MM.1S (cell line): ENCODE measurements around the gene TPPP2.

Experiments
- DNase-seq: peaks from one replicate; pipeline ENCODE4 v3.0.0-alpha.2; 2015
- H2AFZ ChIP-seq: fragments of 300-600 bp; sonication (generic); 2 replicates; pipeline ENCODE4 v1.6.0; 2016; ENCODE audit warnings: antibody characterized with exemption, low read length
- H3F3A ChIP-seq: fragments of 300-600 bp; sonication (generic); 2 replicates; pipeline ENCODE4 v1.6.1; 2016; ENCODE audit warnings: mild to moderate bottlenecking, antibody characterized with exemption, low read length, moderate library complexity, mixed read lengths; ENCODE audit not compliant: insufficient read depth
- H3K27ac ChIP-seq: fragments of 300-600 bp; sonication (generic); 2 replicates; pipeline ENCODE4 v1.5.1; 2016; ENCODE audit warnings: mild to moderate bottlenecking, low read length
- H3K27me3 ChIP-seq: fragments of 300-600 bp; sonication (generic); replicated peaks from 2 replicates; pipeline ENCODE4 v1.6.0; 2016; ENCODE audit warnings: low read length; ENCODE audit not compliant: insufficient read depth
- H3K36me3 ChIP-seq: fragments of 300-600 bp; sonication (generic); replicated peaks from 2 replicates; pipeline ENCODE4 v1.6.1; 2016; ENCODE audit warnings: mild to moderate bottlenecking, low read length, mixed read lengths; ENCODE audit not compliant: insufficient read depth
- H3K4me1 ChIP-seq: fragments of 300-600 bp; sonication (generic); 2 replicates; pipeline ENCODE4 v1.6.1; 2016; ENCODE audit warnings: low read length, mixed read lengths
- H3K4me2 ChIP-seq: fragments of 300-600 bp; sonication (generic); 2 replicates; pipeline ENCODE4 v1.6.0; 2016; ENCODE audit warnings: low read depth, low read length
- H3K4me3 ChIP-seq: fragments of 300-600 bp; sonication (generic); 2 replicates; pipeline ENCODE4 v1.5.1; 2016; ENCODE audit warnings: low read length, mixed read lengths
- H3K79me2 ChIP-seq: fragments of 300-600 bp; sonication (generic); 2 replicates; pipeline ENCODE4 v1.6.1; 2016; ENCODE audit warnings: mixed run types, low read length, mixed read lengths
- H3K9ac ChIP-seq: fragments of 300-600 bp; sonication (generic); 2 replicates; pipeline ENCODE4 v1.6.1; 2016; ENCODE audit warnings: low read length, mixed read lengths
- H3K9me2 ChIP-seq: fragments of 300-600 bp; sonication (generic); replicated peaks from 2 replicates; pipeline ENCODE4 v1.6.1; 2016; ENCODE audit warnings: mild to moderate bottlenecking, low read length, mixed read lengths; ENCODE audit not compliant: insufficient read depth
- H3K9me3 ChIP-seq: fragments of 300-600 bp; sonication (generic); replicated peaks from 2 replicates; pipeline ENCODE4 v1.6.1; 2016; ENCODE audit warnings: mild to moderate bottlenecking, low read length, mixed read lengths; ENCODE audit not compliant: insufficient read depth
- H4K20me1 ChIP-seq: fragments of 300-600 bp; sonication (generic); 2 replicates; pipeline ENCODE4 v1.6.1; 2016; ENCODE audit warnings: mild to moderate bottlenecking, low read length, moderate library complexity, mixed read lengths; ENCODE audit not compliant: insufficient read depth
- EZH2 ChIP-seq: fragments of 300-600 bp; sonication (generic); optimal IDR thresholded peaks from 2 replicates; pipeline ENCODE3; 2017; ENCODE audit warnings: low read depth, mild to moderate bottlenecking, antibody characterized with exemption, low read length, mixed read lengths
- EZH2phosphoT487 ChIP-seq: fragments of 300-600 bp; sonication (generic); IDR thresholded peaks from 2 replicates; pipeline ENCODE4 v1.6.1; 2018; ENCODE audit warnings: antibody characterized with exemption, low read length
- TF ChIP-seq, protein P1 (sequence below): fragments of 300-600 bp; sonication (generic); IDR thresholded peaks from 2 replicates; pipeline ENCODE4 v1.5.1; 2016; ENCODE audit warnings: antibody characterized with exemption, low read length, mixed read lengths

Gene TPPP2

DNA sequence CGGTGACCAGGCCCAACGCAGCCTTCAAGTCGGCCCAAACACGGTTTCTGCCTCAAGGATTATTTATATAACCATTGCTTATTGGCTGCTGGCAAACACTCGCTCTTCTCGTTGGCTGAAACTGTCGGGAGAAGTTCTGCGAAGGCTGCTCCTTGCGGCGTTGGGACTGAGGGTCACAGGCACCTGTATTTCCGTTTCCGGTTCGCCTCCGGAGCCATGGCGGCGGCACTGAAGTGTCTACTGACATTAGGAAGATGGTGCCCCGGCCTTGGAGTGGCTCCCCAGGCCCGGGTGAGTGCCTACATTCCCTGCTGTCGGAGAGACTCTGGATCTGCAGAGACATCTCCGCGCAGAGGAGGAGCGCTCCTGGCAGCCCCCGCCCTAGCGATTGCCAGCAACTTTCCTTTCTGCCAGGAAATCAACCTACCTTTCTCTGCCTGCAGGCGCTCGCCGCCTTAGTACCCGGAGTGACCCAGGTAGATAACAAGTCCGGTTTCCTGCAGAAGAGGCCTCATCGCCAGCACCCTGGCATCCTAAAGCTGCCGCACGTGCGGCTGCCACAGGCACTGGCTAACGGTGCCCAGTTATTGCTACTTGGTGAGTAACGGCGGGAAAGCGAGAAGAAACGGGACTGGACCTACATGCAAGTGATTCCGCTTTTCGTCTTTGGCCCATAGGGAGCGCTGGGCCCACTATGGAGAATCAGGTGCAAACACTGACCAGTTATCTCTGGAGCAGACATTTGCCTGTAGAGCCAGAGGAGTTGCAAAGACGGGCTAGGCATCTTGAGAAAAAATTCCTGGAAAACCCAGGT, 40.0 kb upstream of the TPPP2 start, which contains the start of gene METTL17:
METTL17 (plus strand) TSS at position 194 of the 814 bp plus-strand sequence; CDS start at position 217, 23 bp downstream.
- H3K36me3 ChIP-seq, result no peaks in the 10 kb centered on the region
- peak within 1 kb of the TSS; percentile 70 for H3K9ac ChIP-seq
- no peaks in the 10 kb centered on the region for H3K27me3 ChIP-seq
- H4K20me1 ChIP-seq, result no peaks in the 10 kb centered on the region
- peaks cover 17% of the 10 kb centered on the region for H3K79me2 ChIP-seq
- H3K27ac ChIP-seq, result peak within 1 kb of the TSS; percentile 60; the same call in 1 of the 2 replicates
- DNase-seq, result peak; percentile 88
- H3K4me3 ChIP-seq, result peak within 1 kb of the TSS; percentile 87
- no peaks in the 10 kb centered on the region for H3K9me3 ChIP-seq
- no peaks in the 10 kb centered on the region for H3F3A ChIP-seq
- H2AFZ ChIP-seq, result peak within 1 kb of the TSS; percentile 58; the same call in 1 of the 2 replicates
- H3K4me2 ChIP-seq, result peak within 1 kb of the TSS; percentile 73
- no peaks in the 10 kb centered on the region for H3K4me1 ChIP-seq
- no peaks in the 10 kb centered on the region for H3K9me2 ChIP-seq
- TF ChIP-seq, protein P1, sequence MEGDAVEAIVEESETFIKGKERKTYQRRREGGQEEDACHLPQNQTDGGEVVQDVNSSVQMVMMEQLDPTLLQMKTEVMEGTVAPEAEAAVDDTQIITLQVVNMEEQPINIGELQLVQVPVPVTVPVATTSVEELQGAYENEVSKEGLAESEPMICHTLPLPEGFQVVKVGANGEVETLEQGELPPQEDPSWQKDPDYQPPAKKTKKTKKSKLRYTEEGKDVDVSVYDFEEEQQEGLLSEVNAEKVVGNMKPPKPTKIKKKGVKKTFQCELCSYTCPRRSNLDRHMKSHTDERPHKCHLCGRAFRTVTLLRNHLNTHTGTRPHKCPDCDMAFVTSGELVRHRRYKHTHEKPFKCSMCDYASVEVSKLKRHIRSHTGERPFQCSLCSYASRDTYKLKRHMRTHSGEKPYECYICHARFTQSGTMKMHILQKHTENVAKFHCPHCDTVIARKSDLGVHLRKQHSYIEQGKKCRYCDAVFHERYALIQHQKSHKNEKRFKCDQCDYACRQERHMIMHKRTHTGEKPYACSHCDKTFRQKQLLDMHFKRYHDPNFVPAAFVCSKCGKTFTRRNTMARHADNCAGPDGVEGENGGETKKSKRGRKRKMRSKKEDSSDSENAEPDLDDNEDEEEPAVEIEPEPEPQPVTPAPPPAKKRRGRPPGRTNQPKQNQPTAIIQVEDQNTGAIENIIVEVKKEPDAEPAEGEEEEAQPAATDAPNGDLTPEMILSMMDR, result peak; percentile 42
- no peak for TF ChIP-seq EZH2phosphoT487

DNA sequence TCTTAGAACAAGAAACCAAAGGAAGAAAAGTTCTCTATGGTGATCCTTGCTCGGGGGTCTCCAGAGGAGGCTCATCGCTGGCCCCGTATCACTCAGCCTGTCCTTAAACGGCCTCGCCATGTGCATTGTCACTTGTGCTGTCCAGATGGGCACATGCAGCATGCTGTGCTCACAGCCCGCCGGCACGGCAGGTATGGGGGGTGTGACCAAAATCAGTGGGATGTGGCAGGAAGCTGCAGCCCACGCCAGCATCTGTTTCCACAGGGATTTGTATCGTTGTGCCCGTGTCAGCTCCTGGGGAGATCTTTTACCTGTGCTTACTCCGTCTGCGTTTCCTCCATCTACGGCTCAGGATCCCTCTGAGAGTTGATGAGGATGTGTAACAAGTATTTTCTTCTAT, 33.5 kb upstream of the TPPP2 start:
- no peaks in the 10 kb centered on the region for H3K9me3 ChIP-seq
- H3K9ac ChIP-seq, result no peak overlapping the region
- H3K36me3 ChIP-seq, result no peaks in the 10 kb centered on the region
- no peaks in the 10 kb centered on the region for H3F3A ChIP-seq
- TF ChIP-seq EZH2phosphoT487, result no peak
- TF ChIP-seq, protein P1, result no peak
- TF ChIP-seq EZH2, result no peak
- no peaks in the 10 kb centered on the region for H3K9me2 ChIP-seq
- no peak overlapping the region for H3K4me2 ChIP-seq
- H3K79me2 ChIP-seq, result peaks cover 4% of the 10 kb centered on the region
- H2AFZ ChIP-seq, result no peak overlapping the region
- no peaks in the 10 kb centered on the region for H3K4me1 ChIP-seq
- H3K27me3 ChIP-seq, result no peaks in the 10 kb centered on the region
- H4K20me1 ChIP-seq, result no peaks in the 10 kb centered on the region
- DNase-seq, result no peak
- H3K4me3 ChIP-seq, result no peak overlapping the region
- H3K27ac ChIP-seq, result no peak overlapping the region

DNA sequence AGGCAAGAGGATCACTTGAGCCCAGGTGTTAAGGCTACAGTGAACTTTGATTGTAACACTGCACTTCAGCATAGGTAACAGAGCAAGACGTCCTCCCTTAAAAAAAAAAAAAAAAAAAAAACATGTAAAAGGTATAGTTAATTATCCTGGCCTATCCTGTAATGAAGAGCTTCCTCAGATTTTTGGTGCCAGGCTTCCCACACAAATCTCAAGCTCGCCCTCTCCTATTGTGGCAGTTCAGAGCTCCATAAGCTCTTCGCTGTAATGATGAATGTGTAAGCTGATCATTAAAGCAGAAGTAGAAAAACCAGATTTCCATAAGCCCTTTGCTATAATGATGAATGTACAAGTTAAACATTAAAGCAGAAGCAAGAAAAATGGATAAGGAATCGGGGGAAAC, 32.9 kb upstream of the TPPP2 start:
- Histone ChIP-seq H4K20me1 (no peaks in the 10 kb centered on the region), H3K4me1 (no peaks in the 10 kb centered on the region), H3K4me3 (no peak overlapping the region), H3K9ac (no peak overlapping the region), H3K4me2 (no peak overlapping the region), H3K27ac (no peak overlapping the region), H3K79me2 (no peaks in the 10 kb centered on the region), H3K36me3 (no peaks in the 10 kb centered on the region), H3K9me2 (no peaks in the 10 kb centered on the region), H3K27me3 (no peaks in the 10 kb centered on the region), H3F3A (no peaks in the 10 kb centered on the region), H2AFZ (no peak overlapping the region), H3K9me3 (no peaks in the 10 kb centered on the region)
- DNase-seq, result no peak
- TF ChIP-seq EZH2 (no peak), EZH2phosphoT487 (no peak)
- TF ChIP-seq, protein P1, result no peak
